Adrenal gland (tissue), 12 donors: ENCODE data around the gene NUP50. TPM values are rescaled to one million over a fixed set of nuclear protein-coding genes. Genes with fewer than 3 reads are reported as not detected.

Experiments
- DNase-seq, 7 donors: peaks; one replicate each; pipeline ENCODE4 v3.0.0-alpha.2; 2019 to 2020
- H3K27ac ChIP-seq, 5 donors: fragments of 200-600 bp; sonication (generic) in 4 of 5; 1 replicate in 3 of 5; 2 replicates in 2 of 5; pipeline versions ENCODE4 v1.5.1 to v1.8.0; 2016 to 2020; ENCODE audit warnings: mild to moderate bottlenecking in 1 of 5
- H3K27me3 ChIP-seq: fragments of 200-600 bp; 2 replicates; pipeline ENCODE4 v1.8.0; 2021
- H3K36me3 ChIP-seq, 2 donors: fragments of 200-600 bp; replicated peaks in 1 of 2; 1 replicate in 1 of 2; 2 replicates in 1 of 2; pipeline versions ENCODE4 v1.5.1 to v1.8.0; 2018 to 2022
- H3K4me1 ChIP-seq, 2 donors: fragments of 200-600 bp; replicated peaks in 1 of 2; 1 replicate in 1 of 2; 2 replicates in 1 of 2; pipeline versions ENCODE4 v1.5.1 to v1.8.0; 2018 to 2021
- H3K4me3 ChIP-seq, 4 donors: fragments of 200-600 bp; sonication (generic) in 3 of 4; one replicate each; pipeline ENCODE4 v1.5.1; 2016 to 2018
- H3K9me3 ChIP-seq, 3 donors: fragments of 200-600 bp; sonication (generic) in 1 of 3; replicated peaks in 1 of 3; 1 replicate in 2 of 3; 2 replicates in 1 of 3; pipeline versions ENCODE4 v1.5.1 to v1.8.0; 2016 to 2021
- POLR2A ChIP-seq, 2 donors: fragments of 450-650 bp; IDR thresholded peaks; one replicate each; pipeline ENCODE4 v1.6.1; 2017; ENCODE audit warnings: antibody characterized with exemption in 2 of 2, mild to moderate bottlenecking in 2 of 2, moderate library complexity in 1 of 2
- WGBS, 4 donors: extraction: QIAGEN DNeasy Blood & Tissue Kit in 2 of 4; methylation state at CpG; one replicate each; pipeline versions ENCODE4 v1.1.5 to v1.1.7; 2013 to 2017; 5-methylcytosine and 5-hydroxymethylcytosine counted together
- intact Hi-C, 2 donors: fragments of 100-400 bp; cut with DNase I; formaldehyde crosslinking; loops; one replicate each; pipeline versions ENCODE4 v1.14.1 to v1.15.0; 2022 to 2023
- polyA plus RNA-seq, 3 donors: library from polyadenylated mRNA; stranded (reverse); fragments of 200-250 nt in 2 of 3; fragments of 350-450 nt in 1 of 3; fragmentation: Illumina TruSeq in 1 of 3; extraction: RNeasy Lipid Tissue Mini Kit (QIAGEN cat#74804) in 1 of 3; gene quantifications; one replicate each; pipeline ENCODE4 v1.2.3, GENCODE V29; 2013 to 2014
- total RNA-seq, 9 donors: library from RNA; depleted of rRNA in 4 of 9; stranded (reverse); fragments of >200 nt in 4 of 9; fragments of 120-200 nt in 1 of 9; fragmentation: NEBNext Ultra II Directional in 1 of 9; extraction: Animal tissue kit (Norgen Biotek cat#: 25700) in 1 of 9; gene quantifications; one replicate each; pipeline versions ENCODE4 v1.1.0 to v1.2.4, GENCODE V29; 2013 to 2023
- TF ChIP-seq, protein P1 (sequence below), 6 experiments: fragments of 450-650 bp in 4 of 6; fragments of 200-600 bp in 2 of 6; sonication (generic) in 1 of 6; IDR thresholded peaks; 1 replicate in 5 of 6; 2 replicates in 1 of 6; pipeline versions ENCODE4 v1.5.1 to v1.8.0; 2016 to 2021; ENCODE audit warnings: antibody characterized with exemption in 6 of 6, mild to moderate bottlenecking in 2 of 6, moderate library complexity in 1 of 6
- donor health status: healthy with polysubstance abuse.
- donor health status: Bipolar disorder and iron deficiency.
- donor health status: DM: yes; HTN: yes; CAD: no.
- donor health status: DM: no; HTN: no; CAD: no.
- donor health status: DM: no; HTN: no; CAD: no.
- donor health status: DM: yes; HTN: yes; CAD: no.

Gene NUP50
- total and polyA plus RNA-seq, 12 donors: 14.9 to 126 (median 64.6) TPM

DNA sequence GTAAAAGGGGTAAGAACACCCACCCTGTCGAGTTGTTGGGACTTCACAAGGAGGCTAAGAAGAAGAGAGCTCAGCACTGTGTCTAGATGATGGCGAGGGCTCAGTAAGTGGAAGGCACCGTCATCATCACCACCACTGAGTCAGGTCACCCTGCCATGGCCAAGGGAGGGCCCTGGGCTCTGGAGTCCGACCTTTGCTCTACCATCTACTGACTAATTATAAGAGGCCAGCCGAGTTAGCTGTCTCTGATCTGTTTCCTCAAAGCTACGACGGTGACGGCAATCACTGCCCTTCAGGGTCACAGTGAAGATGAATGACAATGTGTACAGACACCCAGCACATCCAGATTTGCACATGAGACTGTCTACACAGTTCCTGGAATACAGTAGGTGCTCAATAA, 47.7 kb downstream of the NUP50 start:
- Histone ChIP-seq H3K9me3 (no peaks in the 10 kb centered on the region), H3K4me1 (peaks cover 19 to 37% of the 10 kb centered on the region in 2 donors), H3K4me3 (peak overlapping the region in 1 of 4 donors; percentile 48), H3K27ac (peak overlapping the region in 4 of 5 donors; percentile 82 to 89 (median 84)), H3K36me3 (no peaks in the 10 kb centered on the region), H3K27me3 (no peaks in the 10 kb centered on the region)
- intact Hi-C loops: no loop called here
- peak in 1 of 7 donors; percentile 60 for DNase-seq
- TF ChIP-seq, protein P1, sequence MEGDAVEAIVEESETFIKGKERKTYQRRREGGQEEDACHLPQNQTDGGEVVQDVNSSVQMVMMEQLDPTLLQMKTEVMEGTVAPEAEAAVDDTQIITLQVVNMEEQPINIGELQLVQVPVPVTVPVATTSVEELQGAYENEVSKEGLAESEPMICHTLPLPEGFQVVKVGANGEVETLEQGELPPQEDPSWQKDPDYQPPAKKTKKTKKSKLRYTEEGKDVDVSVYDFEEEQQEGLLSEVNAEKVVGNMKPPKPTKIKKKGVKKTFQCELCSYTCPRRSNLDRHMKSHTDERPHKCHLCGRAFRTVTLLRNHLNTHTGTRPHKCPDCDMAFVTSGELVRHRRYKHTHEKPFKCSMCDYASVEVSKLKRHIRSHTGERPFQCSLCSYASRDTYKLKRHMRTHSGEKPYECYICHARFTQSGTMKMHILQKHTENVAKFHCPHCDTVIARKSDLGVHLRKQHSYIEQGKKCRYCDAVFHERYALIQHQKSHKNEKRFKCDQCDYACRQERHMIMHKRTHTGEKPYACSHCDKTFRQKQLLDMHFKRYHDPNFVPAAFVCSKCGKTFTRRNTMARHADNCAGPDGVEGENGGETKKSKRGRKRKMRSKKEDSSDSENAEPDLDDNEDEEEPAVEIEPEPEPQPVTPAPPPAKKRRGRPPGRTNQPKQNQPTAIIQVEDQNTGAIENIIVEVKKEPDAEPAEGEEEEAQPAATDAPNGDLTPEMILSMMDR (IDR thresholded peaks at IDR 0.05): no peak
- TF ChIP-seq POLR2A (IDR thresholded peaks at IDR 0.05): no peak
- WGBS, 4 donors: 56 to 74% (median 57%) methylated on average over 4 to 8 of the region's 8 CpGs

DNA sequence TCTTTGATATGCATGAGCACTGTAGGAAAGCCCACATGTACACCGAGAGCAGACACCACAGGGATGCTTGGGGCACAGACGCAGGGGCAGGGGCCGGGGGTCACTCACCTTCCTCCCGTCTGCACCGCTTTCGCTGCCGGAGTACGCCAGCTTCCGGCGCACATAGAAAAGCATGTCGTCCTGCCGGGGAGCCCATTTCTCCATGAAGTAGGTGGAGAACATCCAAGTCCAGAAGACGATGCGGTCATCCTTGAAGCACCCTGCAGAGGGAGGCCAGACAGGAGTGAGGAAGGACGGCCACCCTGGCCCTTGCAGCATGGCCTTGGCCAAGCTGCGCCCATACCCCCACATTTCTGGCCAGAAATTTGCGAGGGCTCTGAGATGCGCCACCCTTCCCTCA, 48.1 kb downstream of the NUP50 start:
- Histone ChIP-seq H3K27me3 (no peaks in the 10 kb centered on the region), H3K9me3 (no peaks in the 10 kb centered on the region), H3K4me3 (peak overlapping the region in 1 of 4 donors; percentile 48), H3K4me1 (peaks cover 19 to 37% of the 10 kb centered on the region in 2 donors), H3K27ac (peak overlapping the region; percentile 52 to 89 (median 82)), H3K36me3 (no peaks in the 10 kb centered on the region)
- no peak for TF ChIP-seq POLR2A (IDR thresholded peaks at IDR 0.05)
- TF ChIP-seq, protein P1 (IDR thresholded peaks at IDR 0.05): no peak
- intact Hi-C loops: no loop called here
- no peak for DNase-seq
- WGBS, 4 donors: 68 to 76% (median 71%) methylated on average over 11 to 18 of the region's 18 CpGs

DNA sequence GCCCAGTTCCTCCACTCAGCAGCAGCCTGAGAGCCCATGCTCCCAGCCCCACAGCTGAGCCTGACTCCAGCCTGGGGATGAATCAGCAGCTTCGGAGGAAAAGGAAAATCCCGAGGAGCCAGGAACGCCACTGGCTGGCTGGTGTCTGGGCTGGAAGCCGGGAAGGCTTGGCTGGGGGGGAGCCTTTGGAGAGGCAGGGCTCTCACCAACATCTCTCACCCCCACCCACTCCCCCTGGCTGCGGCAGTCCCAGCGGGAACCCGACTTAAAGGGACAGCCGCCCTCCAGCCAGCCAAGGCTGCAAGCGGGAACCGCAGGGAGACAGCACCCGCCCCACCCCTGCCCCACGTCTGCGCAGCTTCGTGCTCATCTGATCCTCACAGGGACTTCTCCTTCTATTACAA, 48.6 kb downstream of the NUP50 start:
- peak overlapping the region; percentile 52 to 89 (median 82) for H3K27ac ChIP-seq
- H3K27me3 ChIP-seq: no peaks in the 10 kb centered on the region
- peaks cover 19 to 37% of the 10 kb centered on the region in 2 donors for H3K4me1 ChIP-seq
- intact Hi-C loops: no loop called here
- no peaks in the 10 kb centered on the region for H3K9me3 ChIP-seq
- peak; percentile 18 to 80 for TF ChIP-seq POLR2A (IDR thresholded peaks at IDR 0.05)
- TF ChIP-seq, protein P1 (IDR thresholded peaks at IDR 0.05): peak in 4 of 6 experiments; percentile 12 to 36 (median 32)
- peak; percentile 82 to 95 (median 94) for DNase-seq
- peak overlapping the region in 2 of 4 donors; percentile 48 for H3K4me3 ChIP-seq
- WGBS, 4 donors: 6 to 15% (median 10%) methylated on average over 10 to 14 of the region's 14 CpGs
- no peaks in the 10 kb centered on the region for H3K36me3 ChIP-seq

DNA sequence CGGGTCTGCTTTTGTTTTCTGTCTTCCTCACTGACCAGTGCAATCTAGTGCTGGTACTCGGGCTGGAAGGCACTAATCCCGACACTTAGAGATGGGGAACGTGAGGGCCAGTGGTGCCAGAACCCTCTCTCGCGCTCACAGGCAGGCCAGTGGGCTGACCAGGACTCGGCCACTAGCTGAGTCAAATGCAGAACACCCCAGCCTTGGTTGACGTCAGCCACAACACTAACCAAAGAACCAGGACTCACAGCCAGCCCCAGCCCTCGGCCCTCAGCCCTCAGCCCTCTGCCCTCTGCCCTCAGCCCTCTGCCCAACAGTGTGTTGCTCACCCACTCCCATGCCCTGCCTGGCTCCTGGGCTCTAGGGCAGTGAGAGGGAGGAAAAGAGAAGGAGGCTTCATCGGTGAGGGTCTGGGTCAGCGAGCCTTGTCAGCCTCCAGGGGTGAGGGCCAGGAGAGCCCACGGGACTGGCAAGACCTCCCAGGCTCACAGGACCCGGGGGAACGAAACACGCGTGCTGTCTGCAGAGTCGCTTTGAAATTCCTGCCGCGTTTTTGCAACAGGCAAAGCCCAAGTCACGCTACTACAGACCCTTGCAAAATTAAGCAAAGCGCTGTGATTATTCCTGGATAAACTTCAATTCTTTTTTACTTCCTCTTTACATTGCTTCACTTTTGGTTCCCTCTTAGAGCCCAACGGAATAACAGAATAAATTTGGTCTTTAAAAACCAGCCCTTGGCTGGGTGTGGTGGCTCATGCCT, 49.4 kb downstream of the NUP50 start:
- TF ChIP-seq POLR2A (IDR thresholded peaks at IDR 0.05): peak in 1 of 2 donors; percentile 54
- TF ChIP-seq, protein P1 (IDR thresholded peaks at IDR 0.05): no peak
- Histone ChIP-seq H3K4me3 (peak overlapping the region in 2 of 4 donors; percentile 48), H3K27me3 (no peaks in the 10 kb centered on the region), H3K4me1 (peaks cover 19 to 37% of the 10 kb centered on the region in 2 donors), H3K36me3 (no peaks in the 10 kb centered on the region), H3K27ac (peak overlapping the region; percentile 52 to 89 (median 82)), H3K9me3 (no peaks in the 10 kb centered on the region)
- intact Hi-C loops: no loop called here
- 51 to 60% (median 56%) methylated on average over 19 to 22 of the region's 22 CpGs for WGBS, 4 donors
- DNase-seq: peak; percentile 60 to 87 (median 80)
